HEK293 (cell line): ENCODE data around the gene TIMM44.

ENCODE experiments used
- BCL11B ChIP-seq: fragments of 450-650 bp; formaldehyde crosslinking; IDR thresholded peaks from 2 replicates; pipeline ENCODE4 v1.5.1; 2016; ENCODE audit warnings: low read depth, missing biosample characterization, missing genetic modification characterization
- CTCF ChIP-seq: fragments of 450-650 bp; formaldehyde crosslinking; IDR thresholded peaks from 2 replicates; pipeline ENCODE4 v1.5.1; 2016; ENCODE audit warnings: missing biosample characterization, missing genetic modification characterization
- EGR2 ChIP-seq: fragments of 450-650 bp; formaldehyde crosslinking; IDR thresholded peaks from 2 replicates; pipeline ENCODE4 v1.5.1; 2016; ENCODE audit warnings: low read depth, missing biosample characterization, missing genetic modification characterization
- ELK4 ChIP-seq: IDR thresholded peaks from 2 replicates; pipeline ENCODE4 v1.6.1; 2011; ENCODE audit warnings: mild to moderate bottlenecking, low read depth, low read length, borderline replicate concordance
- GLIS1 ChIP-seq: fragments of 450-650 bp; formaldehyde crosslinking; IDR thresholded peaks from 2 replicates; pipeline ENCODE4 v1.5.1; 2016; ENCODE audit warnings: missing biosample characterization, missing genetic modification characterization
- HOXA7 ChIP-seq: sonication (generic); formaldehyde crosslinking; IDR thresholded peaks from 2 replicates; pipeline ENCODE4 v1.8.1; 2022; ENCODE audit warnings: missing genetic modification reagents, borderline replicate concordance
- IKZF3 ChIP-seq: fragments of 450-650 bp; IDR thresholded peaks from 2 replicates; pipeline ENCODE4 v1.5.0; 2018; ENCODE audit warnings: missing biosample characterization, mild to moderate bottlenecking, missing genetic modification characterization, moderate library complexity
- KLF8 ChIP-seq: fragments of 450-650 bp; formaldehyde crosslinking; IDR thresholded peaks from 2 replicates; pipeline ENCODE4 v1.5.1; 2016; ENCODE audit warnings: missing biosample characterization, missing genetic modification characterization
- MYNN ChIP-seq: fragments of 450-650 bp; formaldehyde crosslinking; IDR thresholded peaks from 2 replicates; pipeline ENCODE4 v1.5.1; 2016; ENCODE audit warnings: missing biosample characterization, missing genetic modification characterization, borderline replicate concordance
- PATZ1 ChIP-seq: fragments of 450-650 bp; formaldehyde crosslinking; IDR thresholded peaks from 2 replicates; pipeline ENCODE4 v1.5.1; 2016; ENCODE audit warnings: missing biosample characterization, missing genetic modification characterization
- PRDM1 ChIP-seq: fragments of 450-650 bp; formaldehyde crosslinking; IDR thresholded peaks from 2 replicates; pipeline ENCODE4; 2016; ENCODE audit warnings: missing biosample characterization, missing genetic modification characterization
- WT1 ChIP-seq: fragments of 450-650 bp; formaldehyde crosslinking; IDR thresholded peaks from 2 replicates; pipeline ENCODE4 v1.5.1; 2016; ENCODE audit warnings: missing biosample characterization, missing genetic modification characterization
- ZBTB10 ChIP-seq: fragments of 450-650 bp; formaldehyde crosslinking; IDR thresholded peaks from 2 replicates; pipeline ENCODE4 v1.5.1; 2016; ENCODE audit warnings: missing biosample characterization, missing genetic modification characterization
- ZBTB48 ChIP-seq: fragments of 450-650 bp; formaldehyde crosslinking; IDR thresholded peaks from 2 replicates; pipeline ENCODE4 v1.5.1; 2016; ENCODE audit warnings: missing biosample characterization, missing genetic modification characterization
- ZEB2 ChIP-seq: fragments of 450-650 bp; formaldehyde crosslinking; IDR thresholded peaks from 2 replicates; pipeline ENCODE4 v1.5.1; 2016; ENCODE audit warnings: missing biosample characterization, missing genetic modification characterization
- ZFP37 ChIP-seq: fragments of 450-650 bp; formaldehyde crosslinking; IDR thresholded peaks from 2 replicates; pipeline ENCODE4 v1.5.1; 2016; ENCODE audit warnings: missing biosample characterization, missing genetic modification characterization
- ZNF157 ChIP-seq: fragments of 450-650 bp; formaldehyde crosslinking; IDR thresholded peaks from 2 replicates; pipeline ENCODE4 v1.5.1; 2016; ENCODE audit warnings: missing biosample characterization, missing genetic modification characterization
- ZNF202 ChIP-seq: fragments of 450-650 bp; formaldehyde crosslinking; IDR thresholded peaks from 2 replicates; pipeline ENCODE4 v1.5.1; 2016; ENCODE audit warnings: missing biosample characterization, missing genetic modification characterization, borderline replicate concordance
- ZNF248 ChIP-seq: fragments of 450-650 bp; formaldehyde crosslinking; IDR thresholded peaks from 2 replicates; pipeline ENCODE4 v1.5.1; 2017; ENCODE audit warnings: missing biosample characterization, missing genetic modification characterization
- ZNF26 ChIP-seq: fragments of 450-650 bp; formaldehyde crosslinking; IDR thresholded peaks from 2 replicates; pipeline ENCODE4 v1.5.1; 2016; ENCODE audit warnings: missing biosample characterization, missing genetic modification characterization
- ZNF311 ChIP-seq: fragments of 450-650 bp; formaldehyde crosslinking; IDR thresholded peaks from 2 replicates; pipeline ENCODE4 v1.5.1; 2017; ENCODE audit warnings: missing biosample characterization, missing genetic modification characterization, borderline replicate concordance
- ZNF335 ChIP-seq: fragments of 450-650 bp; formaldehyde crosslinking; conservative IDR thresholded peaks from 2 replicates; pipeline ENCODE4 v1.5.1; 2016; ENCODE audit warnings: missing biosample characterization, missing genetic modification characterization
- ZNF341 ChIP-seq: fragments of 450-650 bp; formaldehyde crosslinking; IDR thresholded peaks from 2 replicates; pipeline ENCODE4; 2016; ENCODE audit warnings: low read depth, missing biosample characterization, missing genetic modification characterization
- ZNF426 ChIP-seq: fragments of 450-650 bp; formaldehyde crosslinking; IDR thresholded peaks from 2 replicates; pipeline ENCODE4 v1.5.1; 2017; ENCODE audit warnings: missing biosample characterization, missing genetic modification characterization, mild to moderate bottlenecking, inconsistent platforms, moderate library complexity
- ZNF510 ChIP-seq: fragments of 450-650 bp; formaldehyde crosslinking; IDR thresholded peaks from 2 replicates; pipeline ENCODE4 v1.5.1; 2018; ENCODE audit warnings: mild to moderate bottlenecking, missing genetic modification characterization, missing biosample characterization; ENCODE audit not compliant: insufficient replicate concordance
- ZNF629 ChIP-seq: fragments of 450-650 bp; formaldehyde crosslinking; IDR thresholded peaks from 2 replicates; pipeline ENCODE4 v1.5.1; 2017; ENCODE audit warnings: missing biosample characterization, missing genetic modification characterization
- ZNF654 ChIP-seq: fragments of 450-650 bp; formaldehyde crosslinking; IDR thresholded peaks from 2 replicates; pipeline ENCODE4 v1.5.1; 2016; ENCODE audit warnings: low read depth, missing biosample characterization, missing genetic modification characterization
- ZNF707 ChIP-seq: fragments of 450-650 bp; formaldehyde crosslinking; IDR thresholded peaks from 2 replicates; pipeline ENCODE4 v1.5.1; 2016; ENCODE audit warnings: missing biosample characterization, missing genetic modification characterization
- ZSCAN16 ChIP-seq: fragments of 450-650 bp; formaldehyde crosslinking; IDR thresholded peaks from 2 replicates; pipeline ENCODE4 v1.5.1; 2016; ENCODE audit warnings: missing biosample characterization, missing genetic modification characterization
- ZXDB ChIP-seq: fragments of 450-650 bp; formaldehyde crosslinking; IDR thresholded peaks from 2 replicates; pipeline ENCODE4 v1.5.1; 2016; ENCODE audit warnings: missing biosample characterization, missing genetic modification characterization

Gene TIMM44

GRCh38 chr19:7928741-7929701 lies 14.4 kb downstream of the TIMM44 start (continued):
- TF ChIP-seq IKZF3 (0 out of 2 replicates have a peak, but pooled peaks have one; percentile 9), ZNF202 (tag by site-specific recombination) (no peak), ZNF157 (tag by site-specific recombination) (no peak), ZNF341 (tag by site-specific recombination) (peak; percentile 28; the same call in 1 of the 2 replicates), ZSCAN16 (no peak), CTCF (tag by site-specific recombination) (peak; percentile 65), BCL11B (peak; percentile 64), ZXDB (tag by site-specific recombination) (peak; percentile 19; the same call in 1 of the 2 replicates), ZEB2 (tag by site-specific recombination) (peak; percentile 91), ELK4 (no peak), MYNN (tag by site-specific recombination) (no peak), ZNF654 (tag by site-specific recombination) (peak; percentile 37), HOXA7 (CRISPR knock-in tag) (no peak), WT1 (tag by site-specific recombination) (peak; percentile 53; the same call in 1 of the 2 replicates), ZNF335 (tag by site-specific recombination) (peak; percentile 38), PATZ1 (tag by site-specific recombination) (peak; percentile 34), EGR2 (peak; percentile 62; the same call in 1 of the 2 replicates), PRDM1 (peak; percentile 84), ZNF248 (tag by site-specific recombination) (no peak), ZNF426 (tag by site-specific recombination) (no peak), ZFP37 (tag by site-specific recombination) (no peak), ZNF311 (tag by site-specific recombination) (no peak), ZNF629 (peak; percentile 80), ZNF510 (tag by site-specific recombination) (no peak), GLIS1 (tag by site-specific recombination) (peak; percentile 43), ZBTB48 (tag by site-specific recombination) (0 out of 2 replicates have a peak, but pooled peaks have one; percentile 47), ZBTB10 (peak; percentile 29; the same call in 1 of the 2 replicates), KLF8 (tag by site-specific recombination) (peak; percentile 58), ZNF707 (no peak), ZNF26 (tag by site-specific recombination) (no peak)
